GM12878 (cell line): ENCODE data around the gene FLNC.

ENCODE experiments used
- BHLHE40 ChIP-seq, 2 experiments: fragments of 450-650 bp in 1 of 2; IDR thresholded peaks; 2 replicates each; pipeline ENCODE4 v1.6.1; 2011 to 2017; ENCODE audit warnings: low read depth in 2 of 2, borderline replicate concordance in 1 of 2, improper control_type of control experiment in 1 of 2, low read length in 1 of 2, mild to moderate bottlenecking in 1 of 2
- CEBPB ChIP-seq, 2 experiments: fragments of 150-350 bp in 1 of 2; IDR thresholded peaks; 2 replicates each; pipeline ENCODE4 v1.6.1; 2012 to 2014; ENCODE audit warnings: low read depth in 2 of 2, low read length in 2 of 2, borderline replicate concordance in 1 of 2, inconsistent platforms in 1 of 2
- CREB1 ChIP-seq: IDR thresholded peaks from 2 replicates; pipeline ENCODE4 v1.6.1; 2012; ENCODE audit warnings: low read depth, mild to moderate bottlenecking, inconsistent platforms
- EP300 ChIP-seq, 2 experiments: fragments of 150-350 bp in 1 of 2; IDR thresholded peaks; 2 replicates each; pipeline ENCODE4 v1.6.1; 2011 to 2012; ENCODE audit warnings: low read depth in 2 of 2, low read length in 2 of 2, borderline replicate concordance in 1 of 2, improper control_type of control experiment in 1 of 2, inconsistent platforms in 1 of 2; ENCODE audit not compliant: control insufficient read depth in 1 of 2
- JUND ChIP-seq: IDR thresholded peaks from 2 replicates; pipeline ENCODE4 v1.6.1; 2012; ENCODE audit warnings: low read depth, mild to moderate bottlenecking, low read length, improper control_type of control experiment, moderate library complexity
- MXI1 ChIP-seq: fragments of 150-350 bp; IDR thresholded peaks from 2 replicates; pipeline ENCODE4 v1.6.1; 2011; ENCODE audit warnings: low read depth, mild to moderate bottlenecking, inconsistent platforms, low read length, improper control_type of control experiment
- POLR2A ChIP-seq: IDR thresholded peaks from 2 replicates; pipeline ENCODE4 v1.6.1; 2011; ENCODE audit warnings: low read depth, mild to moderate bottlenecking, low read length
- POLR2AphosphoS2 ChIP-seq: IDR thresholded peaks from 2 replicates; pipeline ENCODE4 v1.6.1; 2011; ENCODE audit warnings: low read depth, mild to moderate bottlenecking, low read length, improper control_type of control experiment, moderate library complexity
- POLR2AphosphoS5 ChIP-seq: IDR thresholded peaks from 2 replicates; pipeline ENCODE4 v1.6.1; 2011; ENCODE audit warnings: mild to moderate bottlenecking, low read length, inconsistent platforms
- SIX5 ChIP-seq: IDR thresholded peaks from 2 replicates; pipeline ENCODE4 v1.6.1; 2011; ENCODE audit warnings: mild to moderate bottlenecking, low read depth, low read length, moderate library complexity; ENCODE audit not compliant: severe bottlenecking
- ZZZ3 ChIP-seq: IDR thresholded peaks from 2 replicates; pipeline ENCODE4 v1.6.1; 2011; ENCODE audit warnings: low read depth; ENCODE audit not compliant: control insufficient read depth, insufficient read length
- TF ChIP-seq, protein P1 (sequence below), 3 experiments: IDR thresholded peaks in 2 of 3; conservative IDR thresholded peaks in 1 of 3; 2 replicates each; pipeline ENCODE4 v1.5.1; 2011; ENCODE audit warnings: low read depth in 3 of 3, low read length in 3 of 3, mild to moderate bottlenecking in 3 of 3, control low read depth in 2 of 3, moderate library complexity in 2 of 3, inconsistent platforms in 1 of 3, mixed read lengths in 1 of 3; ENCODE audit not compliant: control insufficient read depth in 2 of 3, insufficient read depth in 1 of 3; ENCODE audit errors: extremely low read depth in 1 of 3
- TF ChIP-seq, protein P2 (sequence below): fragments of 150-350 bp; IDR thresholded peaks from 2 replicates; pipeline ENCODE4 v1.6.1; 2016; ENCODE audit warnings: low read depth, low read length

DNA sequence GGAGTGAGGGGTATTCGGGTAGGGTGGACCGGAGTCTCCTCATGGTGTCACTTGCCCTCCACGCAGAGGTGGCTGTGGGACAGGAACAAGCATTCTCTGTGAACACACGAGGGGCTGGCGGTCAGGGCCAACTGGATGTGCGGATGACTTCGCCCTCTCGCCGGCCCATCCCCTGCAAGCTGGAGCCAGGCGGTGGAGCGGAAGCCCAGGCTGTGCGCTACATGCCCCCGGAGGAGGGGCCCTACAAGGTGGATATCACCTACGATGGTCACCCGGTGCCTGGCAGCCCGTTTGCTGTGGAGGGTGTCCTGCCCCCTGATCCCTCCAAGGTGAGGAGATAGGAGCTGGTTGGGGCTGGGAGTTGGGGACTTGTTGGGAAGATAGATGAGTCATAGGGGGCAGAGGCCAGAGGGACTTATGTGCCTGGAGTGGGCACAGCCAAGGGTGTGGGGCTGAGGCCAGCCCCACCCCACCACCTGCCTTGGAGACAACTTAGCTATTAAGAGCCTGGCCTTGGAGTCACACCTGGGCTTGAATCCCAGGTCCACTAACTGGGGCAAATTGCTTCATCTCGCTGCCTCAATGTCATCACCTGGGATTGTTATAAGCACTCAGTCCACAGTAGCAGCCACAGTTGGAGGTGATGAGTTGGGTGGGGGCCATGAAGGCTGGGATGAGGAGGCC, 13.9 kb downstream of the FLNC start:
- TF ChIP-seq, protein P1, sequence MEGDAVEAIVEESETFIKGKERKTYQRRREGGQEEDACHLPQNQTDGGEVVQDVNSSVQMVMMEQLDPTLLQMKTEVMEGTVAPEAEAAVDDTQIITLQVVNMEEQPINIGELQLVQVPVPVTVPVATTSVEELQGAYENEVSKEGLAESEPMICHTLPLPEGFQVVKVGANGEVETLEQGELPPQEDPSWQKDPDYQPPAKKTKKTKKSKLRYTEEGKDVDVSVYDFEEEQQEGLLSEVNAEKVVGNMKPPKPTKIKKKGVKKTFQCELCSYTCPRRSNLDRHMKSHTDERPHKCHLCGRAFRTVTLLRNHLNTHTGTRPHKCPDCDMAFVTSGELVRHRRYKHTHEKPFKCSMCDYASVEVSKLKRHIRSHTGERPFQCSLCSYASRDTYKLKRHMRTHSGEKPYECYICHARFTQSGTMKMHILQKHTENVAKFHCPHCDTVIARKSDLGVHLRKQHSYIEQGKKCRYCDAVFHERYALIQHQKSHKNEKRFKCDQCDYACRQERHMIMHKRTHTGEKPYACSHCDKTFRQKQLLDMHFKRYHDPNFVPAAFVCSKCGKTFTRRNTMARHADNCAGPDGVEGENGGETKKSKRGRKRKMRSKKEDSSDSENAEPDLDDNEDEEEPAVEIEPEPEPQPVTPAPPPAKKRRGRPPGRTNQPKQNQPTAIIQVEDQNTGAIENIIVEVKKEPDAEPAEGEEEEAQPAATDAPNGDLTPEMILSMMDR (IDR thresholded peaks at IDR 0.05 in 2 of 3, conservative IDR thresholded peaks at IDR 0.05 in 1 of 3; ENCODE audit: control insufficient read depth in 2 of 3, extremely low read depth in 1 of 3, insufficient read depth in 1 of 3, low read depth in 3 of 3, low read length in 3 of 3), result no peak
- TF ChIP-seq, protein P2, sequence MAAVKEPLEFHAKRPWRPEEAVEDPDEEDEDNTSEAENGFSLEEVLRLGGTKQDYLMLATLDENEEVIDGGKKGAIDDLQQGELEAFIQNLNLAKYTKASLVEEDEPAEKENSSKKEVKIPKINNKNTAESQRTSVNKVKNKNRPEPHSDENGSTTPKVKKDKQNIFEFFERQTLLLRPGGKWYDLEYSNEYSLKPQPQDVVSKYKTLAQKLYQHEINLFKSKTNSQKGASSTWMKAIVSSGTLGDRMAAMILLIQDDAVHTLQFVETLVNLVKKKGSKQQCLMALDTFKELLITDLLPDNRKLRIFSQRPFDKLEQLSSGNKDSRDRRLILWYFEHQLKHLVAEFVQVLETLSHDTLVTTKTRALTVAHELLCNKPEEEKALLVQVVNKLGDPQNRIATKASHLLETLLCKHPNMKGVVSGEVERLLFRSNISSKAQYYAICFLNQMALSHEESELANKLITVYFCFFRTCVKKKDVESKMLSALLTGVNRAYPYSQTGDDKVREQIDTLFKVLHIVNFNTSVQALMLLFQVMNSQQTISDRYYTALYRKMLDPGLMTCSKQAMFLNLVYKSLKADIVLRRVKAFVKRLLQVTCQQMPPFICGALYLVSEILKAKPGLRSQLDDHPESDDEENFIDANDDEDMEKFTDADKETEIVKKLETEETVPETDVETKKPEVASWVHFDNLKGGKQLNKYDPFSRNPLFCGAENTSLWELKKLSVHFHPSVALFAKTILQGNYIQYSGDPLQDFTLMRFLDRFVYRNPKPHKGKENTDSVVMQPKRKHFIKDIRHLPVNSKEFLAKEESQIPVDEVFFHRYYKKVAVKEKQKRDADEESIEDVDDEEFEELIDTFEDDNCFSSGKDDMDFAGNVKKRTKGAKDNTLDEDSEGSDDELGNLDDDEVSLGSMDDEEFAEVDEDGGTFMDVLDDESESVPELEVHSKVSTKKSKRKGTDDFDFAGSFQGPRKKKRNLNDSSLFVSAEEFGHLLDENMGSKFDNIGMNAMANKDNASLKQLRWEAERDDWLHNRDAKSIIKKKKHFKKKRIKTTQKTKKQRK, result no peak
- no peak for TF ChIP-seq EP300 (IDR thresholded peaks at IDR 0.05; ENCODE audit: borderline replicate concordance in 1 of 2, control insufficient read depth in 1 of 2, low read depth in 2 of 2, low read length in 2 of 2)
- TF ChIP-seq SIX5, result no peak
- no peak for TF ChIP-seq POLR2AphosphoS5
- TF ChIP-seq CEBPB (IDR thresholded peaks at IDR 0.05; ENCODE audit: borderline replicate concordance in 1 of 2, low read depth in 2 of 2, low read length in 2 of 2), result no peak
- no peak for TF ChIP-seq CREB1
- no peak for TF ChIP-seq POLR2A
- no peak for TF ChIP-seq ZZZ3
- no peak for TF ChIP-seq POLR2AphosphoS2
- no peak for TF ChIP-seq BHLHE40 (IDR thresholded peaks at IDR 0.05; ENCODE audit: borderline replicate concordance in 1 of 2, low read depth in 2 of 2, low read length in 1 of 2)
- no peak for TF ChIP-seq MXI1
- no peak for TF ChIP-seq JUND
